ENCODE data around the gene AWAT2. TPM values are rescaled to one million over a fixed set of nuclear protein-coding genes. Genes with fewer than 3 reads are reported as not detected.

AWAT2 gene
- total and polyA plus RNA-seq, 3 donors from 2014 or later: 0.31 to 3.9 (median 0.44) TPM

- Histone ChIP-seq H3K36me3 (ENCODE audit: low read depth, missing control alignments) (no peaks in the 10 kb centered on the region), H3K4me3 (no peak overlapping the region), H3K4me1 (no peaks in the 10 kb centered on the region), H3K27me3 (no peaks in the 10 kb centered on the region), H3K27ac (no peak overlapping the region), H3K9me3 (no peaks in the 10 kb centered on the region)
- TF ChIP-seq POLR2A (IDR thresholded peaks at IDR 0.05): no peak
- no peak for TF ChIP-seq CTCF (IDR thresholded peaks at IDR 0.05)
- no peak for DNase-seq
- 100% methylated on average over 1 of the region's 1 CpG for WGBS, 2 donors
- intact Hi-C loops (cut with DNase I; ENCODE audit: low total_unique reads): loop anchor here (5.0 kb wide), 1 partner anchor 58 kb away; no protein-coding TSS in a partner anchor
Measured at GRCh38 chrX:70038951-70039350, 10.8 kb downstream of the AWAT2 start.

GRCh38 chrX:70038515-70038914, 11.2 kb downstream of the AWAT2 start:
- no peaks in the 10 kb centered on the region for H3K36me3 ChIP-seq (ENCODE audit: low read depth, missing control alignments)
- intact Hi-C loops (cut with DNase I; ENCODE audit: low total_unique reads): loop anchor here (5.0 kb wide), 1 partner anchor 59 kb away; no protein-coding TSS in a partner anchor
- WGBS, 2 donors: 88 to 100% methylated on average over 1 to 2 of the region's 2 CpGs
- no peak overlapping the region for H3K27ac ChIP-seq
- TF ChIP-seq POLR2A (IDR thresholded peaks at IDR 0.05) (no peak), CTCF (IDR thresholded peaks at IDR 0.05) (no peak)
- DNase-seq: no peak
- H3K9me3 ChIP-seq: no peaks in the 10 kb centered on the region
- no peaks in the 10 kb centered on the region for H3K27me3 ChIP-seq
- H3K4me1 ChIP-seq: no peaks in the 10 kb centered on the region
- no peak overlapping the region for H3K4me3 ChIP-seq

- no peak for DNase-seq
- WGBS, 2 donors: 90 to 92% methylated on average over 3 to 4 of the region's 4 CpGs
- intact Hi-C loops (cut with DNase I; ENCODE audit: low total_unique reads): loop anchor here (5.0 kb wide), 1 partner anchor 63 kb away; no protein-coding TSS in a partner anchor
Measured at GRCh38 chrX:70034646-70035045, 15.1 kb downstream of the AWAT2 start.

DNA sequence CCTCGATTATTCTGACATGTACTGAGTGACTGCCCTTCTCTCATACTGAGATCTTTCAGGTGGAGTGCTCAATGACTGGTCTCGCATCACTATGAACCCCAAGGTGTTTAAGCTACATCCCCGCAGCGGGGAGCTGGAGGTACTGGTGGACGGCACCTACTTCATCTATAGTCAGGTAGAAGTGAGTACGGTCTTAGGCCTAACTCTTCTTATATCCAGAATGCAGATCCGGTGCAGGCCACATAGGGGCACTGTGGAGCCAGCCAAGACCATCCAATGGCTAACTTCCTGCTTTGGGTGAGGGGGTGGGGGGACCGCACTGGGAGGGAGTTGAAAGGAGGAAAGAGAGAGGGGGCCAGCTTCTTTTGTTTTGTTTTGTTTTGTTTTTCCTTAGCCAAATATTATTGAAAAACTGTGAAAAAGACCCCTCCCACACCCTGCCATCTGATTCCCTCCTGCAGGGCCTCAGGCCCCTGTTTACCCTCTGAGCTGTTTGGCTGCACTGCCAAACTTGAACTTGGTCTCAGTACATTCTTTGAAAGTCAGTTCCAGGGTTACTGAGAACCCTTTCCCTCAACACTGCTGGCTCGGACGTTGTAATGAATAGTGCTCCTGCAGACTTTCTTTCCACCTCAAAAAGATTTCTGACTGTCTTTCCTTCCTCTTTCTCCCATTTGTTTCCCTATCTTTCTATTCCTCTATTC, 16.2 kb downstream of the AWAT2 start:
- Histone ChIP-seq H3K9me3 (no peaks in the 10 kb centered on the region), H3K4me1 (no peaks in the 10 kb centered on the region), H3K27me3 (no peaks in the 10 kb centered on the region), H3K36me3 (ENCODE audit: low read depth, missing control alignments) (no peaks in the 10 kb centered on the region), H3K4me3 (no peak overlapping the region), H3K27ac (no peak overlapping the region)
- 63 to 85% methylated on average over 7 to 10 of the region's 10 CpGs for whole genome bisulfite sequencing, 2 donors
- no peak for TF ChIP-seq POLR2A (IDR thresholded peaks at IDR 0.05)
- peak in 2 of 3 experiments; percentile 19 to 33 for TF ChIP-seq CTCF (IDR thresholded peaks at IDR 0.05)
- peak; percentile 51 for DNase-seq
- intact Hi-C loops (cut with DNase I; ENCODE audit: low total_unique reads): no loop called here

More at GRCh38 chrX:70034646-70035045, 15.1 kb downstream of the AWAT2 start:
- no peak overlapping the region for H3K4me3 ChIP-seq
- TF ChIP-seq CTCF (IDR thresholded peaks at IDR 0.05) (no peak), POLR2A (IDR thresholded peaks at IDR 0.05) (no peak)
- no peaks in the 10 kb centered on the region for H3K36me3 ChIP-seq (ENCODE audit: low read depth, missing control alignments)
- H3K27me3 ChIP-seq: no peaks in the 10 kb centered on the region
- no peaks in the 10 kb centered on the region for H3K9me3 ChIP-seq
- H3K27ac ChIP-seq: no peak overlapping the region
- no peaks in the 10 kb centered on the region for H3K4me1 ChIP-seq

- Histone ChIP-seq H3K4me1 (no peaks in the 10 kb centered on the region), H3K4me3 (no peak overlapping the region), H3K9me3 (no peaks in the 10 kb centered on the region), H3K27me3 (no peaks in the 10 kb centered on the region), H3K36me3 (ENCODE audit: low read depth, missing control alignments) (no peaks in the 10 kb centered on the region), H3K27ac (no peak overlapping the region)
- intact Hi-C loops (cut with DNase I; ENCODE audit: low total_unique reads): no loop called here
- 33 to 54% methylated on average over 2 of the region's 2 CpGs for WGBS, 2 donors
- no peak for TF ChIP-seq CTCF (IDR thresholded peaks at IDR 0.05)
- TF ChIP-seq POLR2A (IDR thresholded peaks at IDR 0.05): no peak
- no peak for DNase-seq
Measured at GRCh38 chrX:70032792-70033191, 16.9 kb downstream of the AWAT2 start.

Data from testis (tissue), 3 donors.